Measurements from ENCODE around the gene SSR4.

The SSR4 gene

GRCh38 chrX:153778181-153778580 lies 16.3 kb upstream of the SSR4 start:
- Histone ChIP-seq H3K9me3 (ENCODE audit: control extremely low read depth in 1 of 5, control insufficient read depth in 4 of 5, insufficient read depth in 2 of 5, low read depth in 1 of 5, low read length in 4 of 5) (no peaks in the 10 kb centered on the region), H3K4me3 (ENCODE audit: control insufficient read depth in 1 of 7, extremely low read depth in 1 of 7, insufficient read depth in 4 of 7, low read depth in 2 of 7, low read length in 6 of 7) (no peak overlapping the region), H3K27me3 (replicated peaks in 2 of 5; ENCODE audit: control insufficient read depth in 4 of 5, insufficient read depth in 5 of 5, low read length in 4 of 5) (peaks cover 0 to 10% (median 0%) of the 10 kb centered on the region in 5 experiments), H3K27ac (ENCODE audit: insufficient read depth in 1 of 2, low read depth in 1 of 2, low read length in 2 of 2, poor library complexity in 1 of 2, severe bottlenecking in 2 of 2) (no peak overlapping the region), H3K36me3 (ENCODE audit: control insufficient read depth in 4 of 4, insufficient read depth in 4 of 4, low read length in 3 of 4) (no peaks in the 10 kb centered on the region), H3K4me1 (ENCODE audit: control extremely low read depth in 1 of 4, control insufficient read depth in 4 of 4, insufficient read depth in 4 of 4, low read length in 3 of 4) (peaks cover 0 to 12% (median 9%) of the 10 kb centered on the region in 4 experiments)
- POLR2A ChIA-PET, result no interaction called here
- DNase-seq, result no peak
- CTCF ChIA-PET, result interaction anchor here (1.0 to 1.2 kb wide), 3 partner anchors 10 to 14 kb away, joined by 3 to 5 read pairs (median 4); no protein-coding TSS in a partner anchor
- 86% methylated on average over 17 of the region's 17 CpGs for WGBS (ENCODE audit: insufficient coverage)

DNA sequence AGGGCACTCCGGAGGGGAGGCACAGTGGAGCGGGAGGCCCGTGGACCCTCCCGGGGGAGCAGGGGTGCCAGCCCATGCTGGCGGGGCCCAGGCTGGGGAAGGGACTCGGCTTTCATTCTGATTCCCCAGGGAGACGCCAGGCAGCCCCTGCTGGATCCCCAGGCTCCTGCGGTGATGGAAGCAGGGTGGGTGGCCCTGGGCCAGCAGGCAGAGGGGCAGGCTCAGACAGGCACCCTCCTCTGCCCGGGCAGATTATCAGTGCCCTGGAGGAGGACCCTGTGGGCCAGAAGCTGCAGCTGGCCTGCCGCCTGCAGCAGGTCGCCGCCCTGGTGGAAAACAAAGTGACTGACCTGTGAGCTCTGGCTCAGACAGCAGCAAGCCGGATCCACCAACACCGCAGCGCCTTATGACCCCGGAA lies 15.8 kb upstream of the SSR4 start:
- POLR2A ChIA-PET, result no interaction called here
- H3K27me3 ChIP-seq (replicated peaks in 2 of 5; ENCODE audit: control insufficient read depth in 4 of 5, insufficient read depth in 5 of 5, low read length in 4 of 5), result peaks cover 0 to 10% (median 0%) of the 10 kb centered on the region in 5 experiments
- no peak overlapping the region for H3K27ac ChIP-seq (ENCODE audit: insufficient read depth in 1 of 2, low read depth in 1 of 2, low read length in 2 of 2, poor library complexity in 1 of 2, severe bottlenecking in 2 of 2)
- DNase-seq, result peak in 1 of 3 donors; percentile 19
- 92% methylated on average over 16 of the region's 16 CpGs for WGBS (ENCODE audit: insufficient coverage)
- CTCF ChIA-PET, result interaction anchor here (1.0 to 1.6 kb wide), 5 partner anchors 10 to 13 kb away, joined by 3 to 7 read pairs (median 4); no protein-coding TSS in a partner anchor
- H3K36me3 ChIP-seq (ENCODE audit: control insufficient read depth in 4 of 4, insufficient read depth in 4 of 4, low read length in 3 of 4), result no peaks in the 10 kb centered on the region
- no peaks in the 10 kb centered on the region for H3K9me3 ChIP-seq (ENCODE audit: control extremely low read depth in 1 of 5, control insufficient read depth in 4 of 5, insufficient read depth in 2 of 5, low read depth in 1 of 5, low read length in 4 of 5)
- no peak overlapping the region for H3K4me3 ChIP-seq (ENCODE audit: control insufficient read depth in 1 of 7, extremely low read depth in 1 of 7, insufficient read depth in 4 of 7, low read depth in 2 of 7, low read length in 6 of 7)
- H3K4me1 ChIP-seq (ENCODE audit: control extremely low read depth in 1 of 4, control insufficient read depth in 4 of 4, insufficient read depth in 4 of 4, low read length in 3 of 4), result peaks cover 0 to 12% (median 9%) of the 10 kb centered on the region in 4 experiments

GRCh38 chrX:153779891-153780677 lies 14.4 kb upstream of the SSR4 start:
- 86% methylated on average over 17 of the region's 18 CpGs for WGBS (ENCODE audit: insufficient coverage)

DNA sequence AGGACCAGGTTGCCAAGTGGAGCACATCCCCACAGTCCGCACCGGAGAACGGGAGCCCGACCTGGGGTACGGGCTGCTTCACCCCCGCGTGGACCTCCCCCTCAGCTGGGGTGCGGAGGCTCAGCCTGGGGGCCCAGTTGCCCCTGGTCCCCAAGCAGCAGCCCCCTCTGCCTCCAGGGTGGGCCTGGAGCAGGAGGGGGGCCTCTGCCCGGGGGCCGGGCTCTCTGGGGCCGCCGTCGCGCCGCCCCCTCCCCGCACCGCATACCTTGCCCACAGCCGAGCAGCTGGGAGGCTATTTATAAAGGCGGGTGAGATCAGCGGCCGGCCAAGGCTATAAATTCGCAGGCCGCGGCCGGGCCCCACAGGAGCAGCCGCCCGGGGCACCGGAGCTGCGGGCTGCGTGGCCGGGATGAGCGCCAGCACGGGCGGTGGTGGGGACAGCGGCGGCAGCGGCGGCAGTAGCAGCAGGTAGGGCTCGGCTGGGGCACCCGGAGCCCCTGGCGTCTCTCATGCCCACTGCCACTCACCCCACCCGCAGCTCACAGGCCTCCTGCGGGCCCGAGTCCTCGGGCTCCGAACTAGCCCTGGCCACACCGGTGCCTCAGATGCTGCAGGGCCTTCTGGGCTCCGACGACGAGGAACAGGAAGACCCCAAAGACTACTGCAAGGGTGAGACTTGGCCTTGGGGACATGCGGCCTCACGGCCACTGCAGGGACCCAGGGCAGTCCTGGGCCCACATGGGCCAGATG lies 13.6 kb upstream of the SSR4 start, which contains the start of gene SRPK3:
SRPK3 (plus strand) TSS at position 364 of the 750 bp plus-strand sequence; CDS start at position 410, 46 bp downstream.
- 71% methylated on average over 38 of the region's 52 CpGs for WGBS (ENCODE audit: insufficient coverage)
- Histone ChIP-seq H3K4me1 (ENCODE audit: control extremely low read depth in 1 of 4, control insufficient read depth in 4 of 4, insufficient read depth in 4 of 4, low read length in 3 of 4) (peaks cover 0 to 12% (median 9%) of the 10 kb centered on the region in 4 experiments), H3K9me3 (ENCODE audit: control extremely low read depth in 1 of 5, control insufficient read depth in 4 of 5, insufficient read depth in 2 of 5, low read depth in 1 of 5, low read length in 4 of 5) (no peaks in the 10 kb centered on the region), H3K4me3 (ENCODE audit: control insufficient read depth in 1 of 7, extremely low read depth in 1 of 7, insufficient read depth in 4 of 7, low read depth in 2 of 7, low read length in 6 of 7) (no peak within 1 kb of the TSS), H3K27ac (ENCODE audit: insufficient read depth in 1 of 2, low read depth in 1 of 2, low read length in 2 of 2, poor library complexity in 1 of 2, severe bottlenecking in 2 of 2) (no peak within 1 kb of the TSS), H3K36me3 (ENCODE audit: control insufficient read depth in 4 of 4, insufficient read depth in 4 of 4, low read length in 3 of 4) (peaks cover 0 to 11% (median 4%) of the 10 kb centered on the region in 4 experiments), H3K27me3 (replicated peaks in 2 of 5; ENCODE audit: control insufficient read depth in 4 of 5, insufficient read depth in 5 of 5, low read length in 4 of 5) (peaks cover 0 to 12% (median 0%) of the 10 kb centered on the region in 5 experiments)
- no peak for DNase-seq
- ChIA-PET CTCF (no interaction called here), POLR2A (no interaction called here)

More at GRCh38 chrX:153779891-153780677, 14.4 kb upstream of the SSR4 start:
- no peak overlapping the region for H3K4me3 ChIP-seq (ENCODE audit: control insufficient read depth in 1 of 7, extremely low read depth in 1 of 7, insufficient read depth in 4 of 7, low read depth in 2 of 7, low read length in 6 of 7)
- POLR2A ChIA-PET, result interaction anchor here (1.1 kb wide), 1 partner anchor 14 kb away, joined by 4 read pairs; the partner anchor contains the start of genes IDH3G and SSR4
- CTCF ChIA-PET, result interaction anchor here (1.1 to 1.6 kb wide), 3 partner anchors 12 to 13 kb away, joined by 3 to 7 read pairs (median 3); no protein-coding TSS in a partner anchor
- peaks cover 0 to 12% (median 9%) of the 10 kb centered on the region in 4 experiments for H3K4me1 ChIP-seq (ENCODE audit: control extremely low read depth in 1 of 4, control insufficient read depth in 4 of 4, insufficient read depth in 4 of 4, low read length in 3 of 4)
- no peaks in the 10 kb centered on the region for H3K9me3 ChIP-seq (ENCODE audit: control extremely low read depth in 1 of 5, control insufficient read depth in 4 of 5, insufficient read depth in 2 of 5, low read depth in 1 of 5, low read length in 4 of 5)
- no peak overlapping the region for H3K27ac ChIP-seq (ENCODE audit: insufficient read depth in 1 of 2, low read depth in 1 of 2, low read length in 2 of 2, poor library complexity in 1 of 2, severe bottlenecking in 2 of 2)
- H3K27me3 ChIP-seq (replicated peaks in 2 of 5; ENCODE audit: control insufficient read depth in 4 of 5, insufficient read depth in 5 of 5, low read length in 4 of 5), result peaks cover 0 to 10% (median 0%) of the 10 kb centered on the region in 5 experiments
- H3K36me3 ChIP-seq (ENCODE audit: control insufficient read depth in 4 of 4, insufficient read depth in 4 of 4, low read length in 3 of 4), result peaks cover 0 to 6% (median under 1%) of the 10 kb centered on the region in 4 experiments
- DNase-seq, result peak in 2 of 3 donors; percentile 50 to 57

- Histone ChIP-seq H3K4me1 (ENCODE audit: control extremely low read depth in 1 of 4, control insufficient read depth in 4 of 4, insufficient read depth in 4 of 4, low read length in 3 of 4) (peaks cover 0 to 12% (median 9%) of the 10 kb centered on the region in 4 experiments), H3K36me3 (ENCODE audit: control insufficient read depth in 4 of 4, insufficient read depth in 4 of 4, low read length in 3 of 4) (peaks cover 0 to 16% (median 8%) of the 10 kb centered on the region in 4 experiments), H3K9me3 (ENCODE audit: control extremely low read depth in 1 of 5, control insufficient read depth in 4 of 5, insufficient read depth in 2 of 5, low read depth in 1 of 5, low read length in 4 of 5) (no peaks in the 10 kb centered on the region), H3K27ac (ENCODE audit: insufficient read depth in 1 of 2, low read depth in 1 of 2, low read length in 2 of 2, poor library complexity in 1 of 2, severe bottlenecking in 2 of 2) (no peak overlapping the region), H3K4me3 (ENCODE audit: control insufficient read depth in 1 of 7, extremely low read depth in 1 of 7, insufficient read depth in 4 of 7, low read depth in 2 of 7, low read length in 6 of 7) (no peak overlapping the region), H3K27me3 (replicated peaks in 2 of 5; ENCODE audit: control insufficient read depth in 4 of 5, insufficient read depth in 5 of 5, low read length in 4 of 5) (peaks cover 0 to 12% (median 0%) of the 10 kb centered on the region in 5 experiments)
- DNase-seq, result no peak
- ChIA-PET CTCF (no interaction called here), POLR2A (no interaction called here)
- WGBS (ENCODE audit: insufficient coverage), result 91% methylated on average over 21 of the region's 24 CpGs
Observed at GRCh38 chrX:153781428-153782047, 12.9 kb upstream of the SSR4 start.

DNA sequence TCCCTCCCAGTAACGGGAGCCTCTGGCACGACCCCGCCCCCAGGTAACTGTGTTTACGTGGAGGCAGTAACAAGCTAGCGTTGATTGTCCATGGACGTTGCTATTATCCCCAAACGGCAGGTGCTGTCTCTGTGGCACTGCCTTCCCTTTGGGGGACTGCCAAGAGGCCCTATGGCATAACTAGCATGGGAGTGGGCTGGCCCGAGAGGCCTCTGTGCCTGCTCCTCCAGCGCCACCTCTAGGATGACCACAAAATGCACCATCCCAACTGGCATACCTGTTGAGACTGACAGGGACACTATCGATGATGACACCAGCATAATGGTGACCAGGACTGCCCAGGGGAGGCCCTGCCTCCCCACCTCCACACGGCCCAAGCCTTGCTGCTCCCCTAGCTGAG lies 12.2 kb upstream of the SSR4 start:
- CTCF ChIA-PET, result no interaction called here
- Histone ChIP-seq H3K36me3 (ENCODE audit: control insufficient read depth in 4 of 4, insufficient read depth in 4 of 4, low read length in 3 of 4) (peaks cover 2 to 24% (median 13%) of the 10 kb centered on the region in 4 experiments), H3K27ac (ENCODE audit: insufficient read depth in 1 of 2, low read depth in 1 of 2, low read length in 2 of 2, poor library complexity in 1 of 2, severe bottlenecking in 2 of 2) (no peak overlapping the region), H3K9me3 (ENCODE audit: control extremely low read depth in 1 of 5, control insufficient read depth in 4 of 5, insufficient read depth in 2 of 5, low read depth in 1 of 5, low read length in 4 of 5) (no peaks in the 10 kb centered on the region), H3K27me3 (replicated peaks in 2 of 5; ENCODE audit: control insufficient read depth in 4 of 5, insufficient read depth in 5 of 5, low read length in 4 of 5) (peaks cover 0 to 15% (median 0%) of the 10 kb centered on the region in 5 experiments), H3K4me3 (ENCODE audit: control insufficient read depth in 1 of 7, extremely low read depth in 1 of 7, insufficient read depth in 4 of 7, low read depth in 2 of 7, low read length in 6 of 7) (no peak overlapping the region), H3K4me1 (ENCODE audit: control extremely low read depth in 1 of 4, control insufficient read depth in 4 of 4, insufficient read depth in 4 of 4, low read length in 3 of 4) (peaks cover 0 to 12% (median 9%) of the 10 kb centered on the region in 4 experiments)
- DNase-seq, result no peak
- 86% methylated on average over 11 of the region's 11 CpGs for WGBS (ENCODE audit: insufficient coverage)
- POLR2A ChIA-PET, result no interaction called here

Data from common myeloid progenitor, CD34-positive (primary cell).